ENCODE data around the gene NKAPL. TPM values are rescaled to one million over a fixed set of nuclear protein-coding genes. Genes with fewer than 3 reads are reported as not detected.

NKAPL gene
- total and polyA plus RNA-seq, 2 of the 13 experiments (the other 11 are each of a cell fraction or from before 2014, with no cell fraction given): not detected

GRCh38 chr6:28266962-28267694 lies 8.0 kb downstream of the NKAPL start, which contains the start of gene ZSCAN26 (continued):
- no peak; the same call in 1 of the 2 replicates for TF ChIP-seq ZHX2 (IDR thresholded peaks at IDR 0.05; ENCODE audit: low read depth)
- TF ChIP-seq ZHX2 (CRISPR knock-in tag; IDR thresholded peaks at IDR 0.05; ENCODE audit: borderline replicate concordance): peak; percentile 73; the same call in 1 of the 2 replicates
- TF ChIP-seq IRF2 (CRISPR knock-in tag; IDR thresholded peaks at IDR 0.05): peak; percentile 94
- TF ChIP-seq ZNF124 (CRISPR knock-in tag; IDR thresholded peaks at IDR 0.05): no peak; the same call in 1 of the 2 replicates
- no peak for TF ChIP-seq ZNF326 (CRISPR knock-in tag; IDR thresholded peaks at IDR 0.05; ENCODE audit: borderline replicate concordance)
- TF ChIP-seq ELF1 (CRISPR knock-in tag; IDR thresholded peaks at IDR 0.05): peak; percentile 78
- 0 out of 2 replicates have a peak, but pooled peaks have one; percentile 88 for TF ChIP-seq ZNF850 (CRISPR knock-in tag; conservative IDR thresholded peaks at IDR 0.05)
- TF ChIP-seq RFXANK (CRISPR knock-in tag; IDR thresholded peaks at IDR 0.05): no peak; the same call in 1 of the 2 replicates
- TF ChIP-seq ZNF543 (CRISPR knock-in tag; IDR thresholded peaks at IDR 0.05): peak; percentile 84; the same call in 1 of the 2 replicates
- TF ChIP-seq BHLHE40 (IDR thresholded peaks at IDR 0.05; ENCODE audit: low read length): no peak
- no peak for TF ChIP-seq ZNF451 (CRISPR knock-in tag; IDR thresholded peaks at IDR 0.05)
- TF ChIP-seq KDM2A (CRISPR knock-in tag; IDR thresholded peaks at IDR 0.05; ENCODE audit: borderline replicate concordance, low read depth): peak; percentile 98
- no peak for TF ChIP-seq ZNF552 (CRISPR knock-in tag; IDR thresholded peaks at IDR 0.05; ENCODE audit: borderline replicate concordance)
- 0 out of 2 replicates have a peak, but pooled peaks have one; percentile 42 for TF ChIP-seq LBX2 (CRISPR knock-in tag; IDR thresholded peaks at IDR 0.05; ENCODE audit: borderline replicate concordance)
- peak; percentile 83; the same call in 1 of the 2 replicates for TF ChIP-seq ZNF136 (CRISPR knock-in tag; IDR thresholded peaks at IDR 0.05; ENCODE audit: low read depth)
- peak; percentile 74 for TF ChIP-seq YY1 (IDR thresholded peaks at IDR 0.05; ENCODE audit: insufficient read depth, insufficient replicate concordance, low read depth, low read length)
- TF ChIP-seq ZNF460 (CRISPR knock-in tag; IDR thresholded peaks at IDR 0.05; ENCODE audit: borderline replicate concordance): no peak
- TF ChIP-seq ZBTB44 (CRISPR knock-in tag; IDR thresholded peaks at IDR 0.05): peak; percentile 78; the same call in 1 of the 2 replicates
- peak; percentile 92; the same call in 1 of the 2 replicates for TF ChIP-seq KAT7 (CRISPR knock-in tag; IDR thresholded peaks at IDR 0.05; ENCODE audit: borderline replicate concordance)
- TF ChIP-seq ADNP (CRISPR knock-in tag; IDR thresholded peaks at IDR 0.05): no peak
- TF ChIP-seq ZNF558 (CRISPR knock-in tag; IDR thresholded peaks at IDR 0.05; ENCODE audit: borderline replicate concordance): no peak
- TF ChIP-seq TMF1 (CRISPR knock-in tag; IDR thresholded peaks at IDR 0.05; ENCODE audit: low read depth): peak; percentile 49; the same call in 1 of the 2 replicates
- TF ChIP-seq ZNF225 (CRISPR knock-in tag; IDR thresholded peaks at IDR 0.05): peak; percentile 89; the same call in 1 of the 2 replicates

Data from HepG2 (cell line).